GM21390 (cell line): ENCODE data around the gene SLC2A8.

ENCODE experiments used
- ATAC-seq: cut with Tn5 transposase; IDR thresholded peaks from one replicate; pipeline ENCODE4 v1.9.1; 2021; ENCODE audit not compliant: unreplicated experiment

SLC2A8 gene

DNA sequence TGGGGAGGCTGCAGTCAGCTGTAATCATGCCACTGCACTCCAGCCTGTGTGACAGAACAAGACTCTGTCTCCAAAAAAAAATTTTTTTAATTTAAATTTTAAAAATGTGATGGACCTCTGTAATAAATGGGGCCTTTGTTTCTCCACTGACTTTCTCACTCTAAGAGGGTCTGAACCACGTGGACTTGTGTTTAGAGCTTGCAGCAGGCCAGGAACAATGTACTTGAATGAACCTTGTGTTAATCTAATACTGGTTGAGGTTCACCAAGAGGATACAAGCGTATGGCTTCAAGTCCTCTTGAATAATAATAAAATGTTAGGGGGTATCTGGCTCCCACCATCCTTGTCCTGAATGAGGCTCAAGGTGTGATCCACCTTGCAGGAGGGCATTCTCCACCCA lies 14.4 kb upstream of the SLC2A8 start:
- no peak for ATAC-seq

DNA sequence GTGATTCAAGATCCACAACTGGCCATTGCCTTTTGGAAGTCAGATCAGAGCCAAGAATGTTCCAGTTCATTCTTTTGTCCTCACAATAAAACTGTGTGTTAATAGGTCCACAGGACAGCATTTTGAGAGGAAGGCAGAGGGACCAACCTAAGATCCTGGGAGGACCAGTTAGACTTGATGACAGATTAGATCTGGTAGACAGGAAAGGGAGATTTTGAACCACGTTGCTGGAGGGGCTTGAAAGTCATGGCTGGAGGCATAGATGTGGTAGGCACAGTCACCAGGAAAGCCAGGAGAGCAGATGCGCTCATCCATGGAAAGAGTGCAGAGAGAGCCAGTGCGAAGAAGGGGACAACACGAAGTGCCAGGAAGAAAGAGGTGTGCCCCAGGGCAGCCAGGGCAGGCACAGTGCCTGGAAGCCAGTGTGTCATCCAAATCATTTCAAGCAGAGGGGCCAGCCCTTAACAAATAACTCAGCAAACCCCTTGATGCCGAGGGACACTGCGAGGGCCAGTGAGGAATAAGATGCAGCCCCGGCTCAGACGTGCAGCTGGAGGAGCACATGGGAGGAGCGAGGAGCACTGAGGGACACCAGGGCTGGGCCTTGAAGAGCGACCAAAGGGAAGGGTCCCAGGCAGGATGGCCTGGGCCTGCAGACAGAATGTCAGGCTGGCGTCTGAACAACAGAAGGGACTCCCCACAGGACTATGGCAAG lies 12.8 kb upstream of the SLC2A8 start:
- no peak for ATAC-seq

DNA sequence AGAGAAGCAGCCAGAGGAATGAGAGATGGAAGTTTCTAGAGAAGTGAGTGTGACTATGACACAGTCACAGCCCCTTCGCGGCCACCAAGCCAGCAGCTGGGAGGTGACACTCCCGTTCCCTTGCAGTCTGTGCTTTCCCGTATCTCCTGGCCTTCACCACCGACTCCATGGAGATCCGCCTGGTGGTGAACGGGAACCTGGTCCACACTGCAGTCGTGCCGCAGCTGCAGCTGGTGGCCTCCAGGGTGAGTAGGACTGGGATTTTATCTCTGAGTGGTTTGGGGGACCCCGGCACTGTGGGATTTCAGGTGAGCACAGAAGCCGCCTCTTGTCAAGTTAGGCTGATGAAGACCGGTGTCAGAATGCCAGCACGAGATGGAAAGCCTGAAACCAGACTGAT lies 12.1 kb upstream of the SLC2A8 start:
- no peak for ATAC-seq

DNA sequence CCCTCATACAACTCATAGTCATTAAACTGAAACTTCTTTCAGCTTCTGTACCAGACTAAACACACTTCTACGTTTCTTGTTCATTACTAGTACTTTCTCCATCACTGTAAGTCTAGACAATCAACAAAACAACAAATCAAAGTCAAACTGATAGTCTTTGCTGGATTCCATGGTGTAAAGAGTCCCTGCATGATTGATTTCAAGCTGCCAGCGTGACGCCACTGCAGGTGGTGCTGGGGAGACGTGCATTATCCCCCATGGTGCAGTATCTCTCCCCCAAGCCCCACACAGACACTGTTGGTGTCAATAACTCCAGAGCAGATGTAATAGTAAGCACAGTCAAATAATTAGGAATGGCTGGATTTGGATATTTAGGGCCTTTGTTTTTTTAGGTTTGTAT lies 10.7 kb upstream of the SLC2A8 start:
- no peak for ATAC-seq

DNA sequence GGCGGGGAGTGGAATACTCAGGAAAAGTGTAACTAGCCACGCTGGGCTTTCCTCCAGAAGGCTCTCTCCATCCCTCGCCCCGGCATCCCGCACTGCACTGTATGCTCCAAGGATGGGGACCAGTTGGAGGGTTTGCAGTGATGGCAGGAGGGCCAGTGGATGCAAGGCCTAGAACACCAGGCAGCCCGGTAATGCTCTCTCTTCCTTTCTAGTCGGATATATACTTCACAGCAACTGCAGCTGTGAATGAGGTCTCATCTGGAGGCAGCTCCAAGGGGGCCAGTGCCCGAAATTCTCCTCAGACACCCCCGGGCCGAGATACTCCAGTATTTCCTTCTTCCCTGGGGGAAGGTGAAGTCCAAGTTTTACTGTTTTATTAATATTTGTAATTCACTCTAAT lies 10.0 kb upstream of the SLC2A8 start:
- no peak for ATAC-seq

DNA sequence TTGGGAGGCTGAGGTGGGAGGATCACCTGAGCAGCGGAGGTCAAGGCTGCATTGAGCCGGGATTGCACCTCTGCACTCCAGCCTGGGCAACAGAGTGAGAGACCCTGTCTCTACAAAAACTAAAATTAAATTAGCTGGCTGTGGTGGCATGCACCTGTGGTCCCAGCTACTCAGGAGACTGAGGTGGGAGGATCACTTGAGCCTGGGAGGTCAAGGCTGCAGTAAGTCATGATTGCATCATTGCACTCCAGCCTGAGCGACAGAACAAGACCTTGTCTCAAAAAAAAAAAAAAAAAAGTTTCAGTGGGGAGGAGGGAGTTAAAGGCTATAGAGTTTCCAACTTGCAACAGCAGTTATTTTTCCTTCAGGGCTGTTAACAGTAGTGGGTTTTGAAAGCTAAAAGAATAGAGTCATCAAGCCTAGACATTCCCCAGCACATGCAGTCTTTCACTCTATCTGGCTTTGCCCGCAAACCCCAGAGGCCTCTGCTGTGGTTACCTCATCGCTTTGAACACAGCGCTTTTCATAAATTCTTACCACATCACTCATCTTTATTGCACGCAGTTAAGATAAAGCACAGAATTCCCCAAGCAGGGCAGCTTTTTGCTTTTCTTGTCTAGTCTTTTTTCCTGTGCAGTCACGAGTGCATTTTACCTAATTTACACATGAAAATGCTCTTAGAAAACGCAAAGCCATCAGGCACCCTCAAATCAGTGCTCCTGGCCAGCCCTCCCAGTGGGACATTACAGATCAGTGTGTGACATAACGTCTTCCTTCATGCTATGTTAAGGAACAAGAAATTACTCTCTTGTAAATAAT lies 8.7 kb upstream of the SLC2A8 start:
- peak; percentile 85 for ATAC-seq

DNA sequence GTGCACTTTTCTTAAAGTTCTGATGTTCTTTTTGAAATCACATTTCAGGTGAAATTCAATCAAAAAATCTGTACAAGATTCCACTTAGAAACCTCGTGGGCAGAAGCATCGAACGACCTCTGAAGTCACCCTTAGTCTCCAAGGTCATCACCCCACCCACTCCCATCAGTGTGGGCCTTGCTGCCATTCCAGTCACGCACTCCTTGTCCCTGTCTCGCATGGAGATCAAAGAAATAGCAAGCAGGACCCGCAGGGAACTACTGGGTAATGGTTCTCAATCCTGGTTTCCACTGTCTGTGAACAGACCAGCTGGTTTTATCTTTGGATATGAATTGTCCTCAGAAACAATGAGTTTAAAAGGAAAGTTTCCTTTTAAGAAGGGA lies 8.1 kb upstream of the SLC2A8 start:
- ATAC-seq, result no peak

DNA sequence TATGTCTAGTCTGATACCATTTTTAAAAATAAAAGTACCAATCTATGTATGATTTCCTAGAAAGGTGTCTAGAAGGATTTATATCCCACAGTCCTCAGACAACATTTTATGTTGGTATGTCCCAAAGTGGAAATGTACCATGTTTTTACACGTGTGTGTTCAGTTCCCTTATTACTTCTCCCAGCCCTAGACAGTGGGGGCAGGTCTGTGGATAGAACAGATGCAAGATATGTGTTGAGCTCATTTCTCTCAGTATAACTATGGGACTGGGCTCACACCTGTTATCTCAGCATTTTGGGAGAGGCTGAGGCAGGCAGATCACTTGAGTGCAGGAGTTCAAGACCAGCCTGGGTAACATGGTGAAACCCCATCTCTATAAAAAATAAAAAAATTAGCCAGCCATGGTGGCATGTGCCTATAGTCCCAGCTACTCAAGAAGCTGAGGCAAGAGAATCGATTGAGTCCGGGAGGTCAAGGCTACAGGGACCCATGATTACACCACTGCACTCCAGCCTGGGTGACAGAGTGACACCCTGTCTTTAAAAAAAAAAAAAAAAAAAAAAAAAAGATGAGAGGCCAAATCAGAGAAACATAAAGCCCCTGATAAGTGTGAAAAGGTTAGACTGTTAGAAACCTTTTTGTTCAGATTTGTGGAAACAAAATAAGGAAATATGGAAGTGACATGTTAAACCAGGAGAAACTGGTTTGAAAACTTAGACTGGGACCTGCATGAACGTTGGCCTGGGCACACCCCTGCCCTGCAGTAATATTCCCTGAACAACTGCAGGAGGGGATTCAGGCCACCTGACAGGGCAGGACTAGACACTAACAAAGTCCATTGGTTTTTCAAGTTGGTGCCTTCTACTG lies 7.4 kb upstream of the SLC2A8 start:
- no peak for ATAC-seq

DNA sequence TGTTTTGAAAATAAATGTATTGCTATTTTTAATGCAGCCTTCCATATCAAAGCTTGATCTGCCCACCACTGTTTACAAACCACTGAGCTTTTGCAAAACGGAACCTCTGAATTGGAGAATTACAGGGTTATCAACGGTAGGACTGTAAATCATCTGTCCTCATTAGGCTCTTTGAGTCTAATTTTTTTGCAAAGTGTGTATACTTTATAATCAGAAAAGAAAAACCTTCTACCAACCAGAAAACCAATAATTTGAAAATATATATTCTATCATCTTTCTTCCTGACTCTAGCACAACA lies 6.8 kb upstream of the SLC2A8 start:
- ATAC-seq, result no peak

DNA sequence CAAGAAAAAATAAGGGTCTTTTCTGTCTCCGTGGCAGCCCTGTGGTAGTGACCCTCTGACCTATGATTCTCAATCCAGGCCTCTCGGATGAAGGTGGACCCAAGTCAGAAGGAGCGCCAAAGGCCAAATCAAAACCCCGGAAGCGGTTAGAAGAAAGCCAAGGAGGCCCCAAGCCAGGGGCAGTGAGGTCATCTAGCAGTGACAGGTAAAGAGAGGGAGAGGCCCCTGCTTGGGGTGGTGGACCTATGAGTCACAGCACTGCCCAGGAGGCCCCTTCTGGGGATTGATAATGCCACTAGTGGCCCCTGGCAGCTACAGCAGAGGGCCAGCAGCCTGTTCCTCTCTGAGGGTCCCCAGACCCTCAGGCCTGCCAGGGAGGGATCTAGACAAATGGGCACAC lies 6.4 kb upstream of the SLC2A8 start:
- ATAC-seq, result no peak

DNA sequence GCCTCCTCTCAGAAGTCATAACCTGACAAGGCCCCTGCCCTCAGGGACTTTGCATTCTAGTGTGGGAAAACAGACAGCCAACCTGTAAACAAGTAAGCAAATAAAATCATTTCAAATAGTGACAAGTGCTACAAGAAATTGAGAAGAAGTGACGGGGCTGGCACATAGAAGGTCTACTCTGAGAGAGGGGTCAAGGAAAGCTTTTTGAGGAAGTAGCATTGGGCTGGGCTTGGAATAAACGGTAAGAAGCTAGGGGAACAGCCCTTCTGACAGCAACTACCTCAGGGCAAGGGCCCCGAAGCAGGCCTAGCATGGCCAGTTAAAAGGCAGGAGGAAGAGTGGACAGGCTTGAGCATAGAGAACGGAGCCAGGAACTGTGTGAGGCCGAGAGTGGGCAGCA lies 4.8 kb upstream of the SLC2A8 start:
- no peak for ATAC-seq

DNA sequence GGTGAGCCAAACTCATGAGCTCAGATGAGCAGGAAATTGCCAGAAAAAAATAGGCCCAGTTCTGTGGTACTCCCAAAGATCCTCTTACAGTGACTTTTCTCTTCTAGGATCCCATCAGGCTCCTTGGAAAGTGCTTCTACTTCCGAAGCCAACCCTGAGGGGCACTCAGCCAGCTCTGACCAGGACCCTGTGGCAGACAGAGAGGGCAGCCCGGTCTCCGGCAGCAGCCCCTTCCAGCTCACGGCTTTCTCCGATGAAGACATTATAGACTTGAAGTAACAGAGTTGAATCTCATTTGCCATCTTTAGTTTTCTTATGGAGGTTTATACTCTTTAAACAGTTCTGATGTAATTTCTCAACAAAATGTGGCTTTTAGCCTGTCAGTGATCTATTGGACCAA lies 4.0 kb upstream of the SLC2A8 start:
- no peak for ATAC-seq

DNA sequence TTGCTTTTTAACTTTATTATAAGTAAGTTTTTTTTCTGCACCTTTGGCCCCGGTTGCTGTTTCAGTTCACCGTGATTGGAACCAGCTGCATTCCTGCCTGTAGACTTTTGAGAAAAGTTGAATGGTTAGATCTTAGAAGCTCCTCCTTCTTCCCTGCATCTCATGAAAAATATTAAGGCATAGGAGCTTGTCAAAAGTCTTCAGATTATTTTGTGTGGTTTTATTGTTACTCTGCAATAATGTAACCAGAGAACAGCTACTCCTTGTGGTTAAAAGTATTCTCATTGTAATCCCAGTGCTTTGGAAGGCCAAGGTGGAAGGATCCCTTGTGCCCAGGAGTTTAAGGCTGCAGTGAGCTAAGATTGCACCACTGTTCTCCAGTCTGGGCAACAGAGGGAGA lies 3.3 kb upstream of the SLC2A8 start:
- ATAC-seq, result no peak

DNA sequence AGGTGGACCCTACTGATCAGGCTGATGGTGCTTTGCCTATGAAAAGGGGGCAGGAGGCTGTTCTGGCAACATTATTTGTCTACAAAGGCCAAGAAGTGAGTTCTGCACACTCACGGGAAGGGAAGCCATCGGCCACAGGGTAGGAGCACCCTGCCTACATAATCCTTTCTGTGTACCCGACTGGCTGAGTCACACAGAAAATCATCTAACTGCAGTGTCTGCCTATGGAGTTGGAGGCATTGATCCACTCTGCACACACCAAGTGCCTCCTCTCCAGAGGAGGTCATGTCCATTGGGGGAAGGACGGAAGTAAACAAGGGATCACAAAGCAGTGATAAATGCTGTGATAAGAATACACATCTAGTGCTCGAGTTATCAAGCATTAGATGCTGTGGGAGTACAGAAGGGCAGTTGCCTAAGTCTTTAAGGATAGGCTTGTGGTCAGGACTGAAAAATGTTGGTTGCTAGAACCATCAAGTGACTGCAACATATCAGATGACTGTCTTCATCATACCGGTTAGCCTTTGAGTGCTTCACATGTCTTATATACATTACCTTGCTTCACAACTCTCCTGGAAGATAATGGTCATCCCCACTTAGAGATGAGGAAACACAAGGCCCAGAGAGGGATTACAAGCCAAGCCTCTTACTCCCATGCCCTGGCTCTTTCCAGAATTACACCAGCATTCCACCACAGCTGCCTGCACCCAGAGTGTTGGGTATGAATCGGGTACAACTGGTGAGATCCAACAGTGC lies 1.3 kb upstream of the SLC2A8 start:
- no peak for ATAC-seq

DNA sequence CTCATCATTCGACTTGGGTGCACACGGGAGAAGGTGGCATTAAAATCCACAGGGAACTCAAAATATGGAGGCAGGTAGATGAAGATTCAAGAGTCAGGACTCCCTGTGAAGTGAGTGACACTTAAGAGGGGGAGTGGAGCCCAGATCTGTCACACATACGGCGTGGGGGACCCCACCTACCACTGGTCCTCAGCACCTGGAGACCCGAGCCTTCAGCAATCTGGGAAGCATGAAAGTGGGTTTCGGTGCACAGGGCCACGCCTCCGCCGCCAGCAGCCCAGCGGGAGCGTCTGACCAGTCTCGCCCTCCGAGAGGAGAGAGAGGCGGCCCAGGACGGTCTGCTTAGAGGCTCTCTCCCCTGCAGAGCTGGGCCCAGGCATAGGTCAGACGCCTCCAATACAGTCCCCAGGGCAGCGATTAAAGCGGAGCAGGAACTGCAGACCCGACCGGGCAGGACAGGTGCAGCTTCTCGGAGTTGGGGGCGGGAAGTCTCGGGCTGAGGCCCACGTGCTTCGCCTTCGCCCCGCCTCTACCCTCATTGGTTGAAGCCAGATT lies 639 bp upstream of the SLC2A8 start:
- ATAC-seq, result no peak

DNA sequence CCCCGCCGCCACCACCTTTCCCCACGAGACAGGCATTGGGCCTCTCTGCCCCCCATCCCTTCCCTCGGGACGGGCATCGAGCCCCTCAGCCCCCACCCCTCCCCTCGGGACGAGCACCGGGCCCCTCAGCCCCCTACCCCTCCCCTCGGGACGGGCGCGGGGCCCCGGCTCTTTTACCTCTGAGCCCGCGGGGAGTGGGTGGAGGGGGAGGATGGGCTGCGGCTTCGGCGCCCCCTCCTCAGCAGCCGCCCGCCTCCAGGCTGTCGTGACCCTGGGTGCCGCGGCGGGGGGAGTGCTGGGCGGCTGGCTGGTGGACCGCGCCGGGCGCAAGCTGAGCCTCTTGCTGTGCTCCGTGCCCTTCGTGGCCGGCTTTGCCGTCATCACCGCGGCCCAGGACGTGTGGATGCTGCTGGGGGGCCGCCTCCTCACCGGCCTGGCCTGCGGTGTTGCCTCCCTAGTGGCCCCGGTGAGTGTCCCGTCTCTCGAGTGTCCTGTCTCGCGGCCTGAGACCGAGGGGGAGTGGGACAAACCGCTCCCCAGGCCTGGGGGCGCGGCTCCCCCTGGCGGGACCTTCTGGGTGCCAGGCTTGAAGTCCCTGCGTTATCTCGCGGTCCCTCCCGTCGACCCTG lies 791 bp downstream of the SLC2A8 start:
- no peak for ATAC-seq

DNA sequence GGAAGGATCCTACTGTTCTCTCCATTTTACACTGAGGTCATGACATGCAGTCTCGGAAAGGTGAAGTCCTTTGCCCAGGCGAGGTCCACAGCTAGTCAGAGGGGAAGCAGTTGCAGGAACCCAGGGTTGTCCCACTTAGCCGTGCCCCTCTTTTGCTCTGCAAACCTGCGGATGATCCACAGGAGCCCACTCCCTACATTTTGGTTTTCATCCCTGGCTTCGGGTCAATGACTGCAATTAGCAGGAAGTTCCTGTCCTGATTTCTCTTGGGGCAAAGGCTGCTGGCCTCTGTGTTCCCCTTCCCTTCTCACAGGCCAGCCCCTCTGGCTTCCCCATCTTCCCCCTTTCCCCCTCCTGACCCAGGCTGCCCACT lies 1.3 kb downstream of the SLC2A8 start:
- no peak for ATAC-seq

DNA sequence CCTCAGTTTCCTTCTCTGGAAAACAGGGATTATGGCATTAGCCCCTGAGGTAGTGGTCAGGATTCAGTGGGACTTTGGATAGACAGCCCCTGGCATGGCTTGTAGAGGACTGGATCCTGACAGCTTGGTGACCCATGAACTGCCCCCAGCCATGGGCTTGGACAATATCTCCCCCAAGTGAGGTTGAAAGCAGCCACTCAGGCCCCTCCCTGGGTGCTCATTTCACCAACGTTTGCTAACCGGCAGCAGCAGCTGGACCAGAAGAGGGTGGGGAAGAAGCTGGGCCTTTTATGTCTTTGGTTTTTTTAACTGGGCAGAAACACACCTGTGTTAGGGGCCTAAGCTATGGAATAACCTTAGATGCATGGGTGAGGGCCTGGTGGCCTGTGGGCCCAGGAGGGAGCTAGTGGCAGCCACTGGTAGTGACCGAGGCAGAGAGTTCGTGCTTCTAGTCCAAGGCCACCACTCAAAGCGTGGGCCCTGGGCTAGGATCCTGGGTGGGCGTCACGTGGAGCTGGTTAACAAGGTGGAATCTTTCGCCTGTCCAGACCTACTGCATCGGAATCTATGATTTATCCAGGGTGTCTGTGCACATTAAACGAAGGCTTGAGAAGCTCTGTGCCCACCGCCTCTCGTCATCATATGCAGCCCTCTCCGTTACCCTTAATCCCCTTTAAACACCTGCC lies 1.9 kb downstream of the SLC2A8 start:
- ATAC-seq, result no peak

DNA sequence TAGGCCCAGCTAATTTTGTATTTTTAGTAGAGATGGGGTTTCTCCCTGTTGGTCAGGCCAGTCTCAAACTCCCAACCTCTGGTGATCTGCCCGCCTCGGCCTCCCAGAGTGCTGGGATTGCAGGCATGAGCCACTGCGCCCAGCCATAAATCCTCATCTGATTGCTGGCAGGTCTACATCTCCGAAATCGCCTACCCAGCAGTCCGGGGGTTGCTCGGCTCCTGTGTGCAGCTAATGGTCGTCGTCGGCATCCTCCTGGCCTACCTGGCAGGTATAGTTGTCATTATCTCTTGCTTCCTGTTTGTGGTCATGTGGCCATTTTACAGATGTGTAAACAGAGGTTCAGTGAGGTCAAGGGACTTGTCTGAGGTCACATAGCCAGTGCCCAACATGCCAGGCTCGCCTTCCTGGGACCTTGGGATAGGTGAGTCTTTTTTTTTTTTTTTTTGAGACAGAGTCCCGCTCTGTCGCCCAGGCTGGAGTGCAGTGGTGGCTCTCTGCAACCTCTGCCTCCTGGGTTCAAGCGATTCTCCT lies 2.8 kb downstream of the SLC2A8 start:
- no peak for ATAC-seq
